HEK293 (cell line): Measurements from ENCODE around the gene ACTN3.

Experiments
- CTCF ChIP-seq: fragments of 450-650 bp; formaldehyde crosslinking; IDR thresholded peaks from 2 replicates; pipeline ENCODE4 v1.5.1; 2016; ENCODE audit warnings: missing biosample characterization, missing genetic modification characterization
- GLIS1 ChIP-seq: fragments of 450-650 bp; formaldehyde crosslinking; IDR thresholded peaks from 2 replicates; pipeline ENCODE4 v1.5.1; 2016; ENCODE audit warnings: missing biosample characterization, missing genetic modification characterization
- OSR2 ChIP-seq: fragments of 450-650 bp; formaldehyde crosslinking; IDR thresholded peaks from 2 replicates; pipeline ENCODE4 v1.5.1; 2016; ENCODE audit warnings: missing biosample characterization, missing genetic modification characterization
- REST ChIP-seq: fragments of 450-650 bp; formaldehyde crosslinking; IDR thresholded peaks from 2 replicates; pipeline ENCODE4 v1.5.1; 2016; ENCODE audit warnings: missing biosample characterization, missing genetic modification characterization
- SETDB1 ChIP-seq: IDR thresholded peaks from one replicate; pipeline ENCODE4 v1.6.1; 2017; ENCODE audit warnings: mild to moderate bottlenecking, low read length, moderate library complexity, mixed read lengths; ENCODE audit not compliant: insufficient read length
- ZBTB17 ChIP-seq: fragments of 450-650 bp; formaldehyde crosslinking; IDR thresholded peaks from 2 replicates; pipeline ENCODE4 v1.5.1; 2016; ENCODE audit warnings: missing biosample characterization, missing genetic modification characterization
- ZBTB7A ChIP-seq: fragments of 450-650 bp; formaldehyde crosslinking; IDR thresholded peaks from 2 replicates; pipeline ENCODE4 v1.5.1; 2016; ENCODE audit warnings: low read depth, missing biosample characterization, missing genetic modification characterization
- ZEB2 ChIP-seq: fragments of 450-650 bp; formaldehyde crosslinking; IDR thresholded peaks from 2 replicates; pipeline ENCODE4 v1.5.1; 2016; ENCODE audit warnings: missing biosample characterization, missing genetic modification characterization
- ZFP3 ChIP-seq: fragments of 450-650 bp; formaldehyde crosslinking; IDR thresholded peaks from 2 replicates; pipeline ENCODE4 v1.5.1; 2016; ENCODE audit warnings: low read depth, missing biosample characterization, missing genetic modification characterization
- ZNF114 ChIP-seq: fragments of 450-650 bp; formaldehyde crosslinking; IDR thresholded peaks from 2 replicates; pipeline ENCODE4 v1.5.0; 2017; ENCODE audit warnings: missing biosample characterization, missing genetic modification characterization
- ZNF214 ChIP-seq: fragments of 450-650 bp; formaldehyde crosslinking; IDR thresholded peaks from 2 replicates; pipeline ENCODE4 v1.5.1; 2017; ENCODE audit warnings: missing biosample characterization, mild to moderate bottlenecking, missing genetic modification characterization, borderline replicate concordance
- ZNF24 ChIP-seq: fragments of 450-650 bp; formaldehyde crosslinking; IDR thresholded peaks from 2 replicates; pipeline ENCODE4 v1.5.1; 2016; ENCODE audit warnings: missing biosample characterization, missing genetic modification characterization
- ZNF266 ChIP-seq: fragments of 450-650 bp; formaldehyde crosslinking; IDR thresholded peaks from 2 replicates; pipeline ENCODE4 v1.5.1; 2016; ENCODE audit warnings: missing biosample characterization, missing genetic modification characterization, low read depth
- ZNF335 ChIP-seq: fragments of 450-650 bp; formaldehyde crosslinking; conservative IDR thresholded peaks from 2 replicates; pipeline ENCODE4 v1.5.1; 2016; ENCODE audit warnings: missing biosample characterization, missing genetic modification characterization
- ZNF341 ChIP-seq: fragments of 450-650 bp; formaldehyde crosslinking; IDR thresholded peaks from 2 replicates; pipeline ENCODE4; 2016; ENCODE audit warnings: low read depth, missing biosample characterization, missing genetic modification characterization
- ZNF426 ChIP-seq: fragments of 450-650 bp; formaldehyde crosslinking; IDR thresholded peaks from 2 replicates; pipeline ENCODE4 v1.5.1; 2017; ENCODE audit warnings: missing biosample characterization, missing genetic modification characterization, mild to moderate bottlenecking, inconsistent platforms, moderate library complexity
- ZNF433 ChIP-seq: fragments of 450-650 bp; formaldehyde crosslinking; IDR thresholded peaks from 2 replicates; pipeline ENCODE4 v1.5.1; 2016; ENCODE audit warnings: missing biosample characterization, missing genetic modification characterization, low read depth
- ZNF501 ChIP-seq: fragments of 450-650 bp; formaldehyde crosslinking; IDR thresholded peaks from 2 replicates; pipeline ENCODE4 v1.5.1; 2016; ENCODE audit warnings: missing biosample characterization, missing genetic modification characterization
- ZNF544 ChIP-seq: fragments of 450-650 bp; formaldehyde crosslinking; IDR thresholded peaks from 2 replicates; pipeline ENCODE4 v1.5.0; 2017; ENCODE audit warnings: missing biosample characterization, missing genetic modification characterization
- ZNF626 ChIP-seq: fragments of 450-650 bp; sonication (Bioruptor Pico); formaldehyde crosslinking; IDR thresholded peaks from 2 replicates; pipeline ENCODE4 v1.5.1; 2018; ENCODE audit warnings: missing biosample characterization, missing genetic modification characterization, inconsistent platforms
- ZNF777 ChIP-seq: fragments of 450-650 bp; formaldehyde crosslinking; IDR thresholded peaks from 2 replicates; pipeline ENCODE4 v1.5.1; 2017; ENCODE audit warnings: missing biosample characterization, missing genetic modification characterization, borderline replicate concordance
- ZNF791 ChIP-seq: fragments of 450-650 bp; formaldehyde crosslinking; IDR thresholded peaks from 2 replicates; pipeline ENCODE4 v1.5.1; 2016; ENCODE audit warnings: missing biosample characterization, missing genetic modification characterization
- ZSCAN16 ChIP-seq: fragments of 450-650 bp; formaldehyde crosslinking; IDR thresholded peaks from 2 replicates; pipeline ENCODE4 v1.5.1; 2016; ENCODE audit warnings: missing biosample characterization, missing genetic modification characterization
- ZXDB ChIP-seq: fragments of 450-650 bp; formaldehyde crosslinking; IDR thresholded peaks from 2 replicates; pipeline ENCODE4 v1.5.1; 2016; ENCODE audit warnings: missing biosample characterization, missing genetic modification characterization
- TF ChIP-seq, protein P1 (sequence below): fragments of 450-650 bp; formaldehyde crosslinking; IDR thresholded peaks from 2 replicates; pipeline ENCODE4 v1.5.1; 2016; ENCODE audit warnings: missing biosample characterization, missing genetic modification characterization
- TF ChIP-seq, protein P2 (sequence below): fragments of 450-650 bp; formaldehyde crosslinking; IDR thresholded peaks from 2 replicates; pipeline ENCODE4 v1.5.1; 2016; ENCODE audit warnings: missing biosample characterization, missing genetic modification characterization

Gene ACTN3

DNA sequence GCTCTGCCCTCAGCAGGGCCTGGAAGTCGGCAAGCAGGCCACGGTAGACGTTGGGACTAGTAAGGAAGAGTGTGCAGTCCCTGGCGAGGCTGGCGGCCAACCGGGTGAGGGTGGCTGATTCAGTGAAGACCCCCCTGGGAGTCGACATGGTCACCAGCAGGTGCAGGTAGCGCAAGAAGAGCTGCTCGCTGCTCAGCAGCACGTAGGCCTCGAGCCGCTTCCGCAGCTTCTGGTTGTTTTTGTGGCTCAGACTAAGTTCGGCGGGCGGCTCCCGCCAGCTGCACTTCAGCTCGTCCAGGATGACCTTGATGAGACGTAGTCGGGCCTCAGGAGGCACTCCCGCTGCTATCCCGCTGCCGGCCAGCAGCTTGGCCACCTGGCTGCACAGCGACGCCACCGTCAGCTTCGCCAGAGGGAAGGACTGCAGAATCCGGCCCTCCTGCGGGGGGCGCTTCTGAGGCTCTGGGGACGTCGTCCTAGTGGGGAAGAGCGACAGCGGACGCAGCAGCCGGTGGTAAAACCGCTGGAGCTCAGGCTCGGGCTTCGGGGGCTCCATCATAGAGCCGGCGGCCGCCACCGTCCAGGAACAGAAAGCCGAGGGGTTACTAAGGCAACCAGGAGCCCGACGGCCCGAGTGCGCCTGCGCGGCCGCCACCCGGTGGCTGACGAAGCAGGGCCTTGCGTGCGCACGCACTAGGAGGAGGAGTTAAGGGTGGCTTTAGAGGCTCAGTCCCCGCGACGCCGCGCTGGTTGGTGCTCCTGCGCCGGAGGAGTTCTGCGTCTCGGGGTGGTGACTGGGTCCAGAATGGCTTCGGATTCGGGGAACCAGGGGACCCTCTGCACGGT lies 46.0 kb downstream of the ACTN3 start, which contains the start of the genes CCDC87 and CCS (continued):
- peak; percentile 99 for TF ChIP-seq CTCF (tag by site-specific recombination)
- TF ChIP-seq ZNF501 (tag by site-specific recombination) = peak; percentile 77
- peak; percentile 76 for TF ChIP-seq ZNF341 (tag by site-specific recombination)
- no peak for TF ChIP-seq ZNF433 (tag by site-specific recombination)
- 0 out of 2 replicates have a peak, but pooled peaks have one; percentile 42 for TF ChIP-seq ZEB2 (tag by site-specific recombination)
- peak; percentile 69 for TF ChIP-seq ZNF335 (tag by site-specific recombination)
- no peak for TF ChIP-seq ZFP3 (tag by site-specific recombination)
- TF ChIP-seq ZNF114 = no peak
- TF ChIP-seq ZNF24 (tag by site-specific recombination) = no peak
- TF ChIP-seq ZBTB7A (tag by site-specific recombination) = no peak
- 0 out of 2 replicates have a peak, but pooled peaks have one; percentile 9 for TF ChIP-seq REST (tag by site-specific recombination)
- TF ChIP-seq, protein P1, sequence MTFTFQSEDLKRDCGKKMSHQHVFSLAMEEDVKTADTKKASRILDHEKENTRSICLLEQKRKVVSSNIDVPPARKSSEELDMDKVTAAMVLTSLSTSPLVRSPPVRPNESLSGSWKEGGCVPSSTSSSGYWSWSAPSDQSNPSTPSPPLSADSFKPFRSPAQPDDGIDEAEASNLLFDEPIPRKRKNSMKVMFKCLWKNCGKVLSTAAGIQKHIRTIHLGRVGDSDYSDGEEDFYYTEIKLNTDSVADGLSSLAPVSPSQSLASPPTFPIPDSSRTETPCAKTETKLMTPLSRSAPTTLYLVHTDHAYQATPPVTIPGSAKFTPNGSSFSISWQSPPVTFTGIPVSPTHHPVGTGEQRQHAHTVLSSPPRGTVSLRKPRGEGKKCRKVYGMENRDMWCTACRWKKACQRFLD (tag by site-specific recombination) = no peak
- TF ChIP-seq ZNF426 (tag by site-specific recombination) = no peak
- TF ChIP-seq ZNF544 (tag by site-specific recombination) = no peak
- TF ChIP-seq ZSCAN16 (tag by site-specific recombination) = peak; percentile 89
- TF ChIP-seq GLIS1 (tag by site-specific recombination) = peak; percentile 17; the same call in 1 of the 2 replicates
- TF ChIP-seq ZNF266 (tag by site-specific recombination) = no peak
- peak; percentile 89; the same call in 1 of the 2 replicates for TF ChIP-seq ZNF777 (tag by site-specific recombination)
- TF ChIP-seq, protein P2, sequence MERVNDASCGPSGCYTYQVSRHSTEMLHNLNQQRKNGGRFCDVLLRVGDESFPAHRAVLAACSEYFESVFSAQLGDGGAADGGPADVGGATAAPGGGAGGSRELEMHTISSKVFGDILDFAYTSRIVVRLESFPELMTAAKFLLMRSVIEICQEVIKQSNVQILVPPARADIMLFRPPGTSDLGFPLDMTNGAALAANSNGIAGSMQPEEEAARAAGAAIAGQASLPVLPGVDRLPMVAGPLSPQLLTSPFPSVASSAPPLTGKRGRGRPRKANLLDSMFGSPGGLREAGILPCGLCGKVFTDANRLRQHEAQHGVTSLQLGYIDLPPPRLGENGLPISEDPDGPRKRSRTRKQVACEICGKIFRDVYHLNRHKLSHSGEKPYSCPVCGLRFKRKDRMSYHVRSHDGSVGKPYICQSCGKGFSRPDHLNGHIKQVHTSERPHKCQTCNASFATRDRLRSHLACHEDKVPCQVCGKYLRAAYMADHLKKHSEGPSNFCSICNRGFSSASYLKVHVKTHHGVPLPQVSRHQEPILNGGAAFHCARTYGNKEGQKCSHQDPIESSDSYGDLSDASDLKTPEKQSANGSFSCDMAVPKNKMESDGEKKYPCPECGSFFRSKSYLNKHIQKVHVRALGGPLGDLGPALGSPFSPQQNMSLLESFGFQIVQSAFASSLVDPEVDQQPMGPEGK (tag by site-specific recombination) = 0 out of 2 replicates have a peak, but pooled peaks have one; percentile 46
- TF ChIP-seq ZXDB (tag by site-specific recombination) = peak; percentile 39; the same call in 1 of the 2 replicates
- TF ChIP-seq ZNF626 (tag by site-specific recombination) = no peak
- TF ChIP-seq ZNF214 (tag by site-specific recombination) = no peak
- peak; percentile 85 for TF ChIP-seq ZBTB17 (tag by site-specific recombination)
- TF ChIP-seq SETDB1 = peak; percentile 45
- TF ChIP-seq ZNF791 (tag by site-specific recombination) = no peak
- TF ChIP-seq OSR2 (tag by site-specific recombination) = peak; percentile 30; the same call in 1 of the 2 replicates
- TF ChIP-seq, all 188 proteins: peak for 21
